Measurements from ENCODE around the gene C1QTNF7.

The C1QTNF7 gene

GRCh38 chr4:15457406-15458201 lies 29.8 kb downstream of the C1QTNF7 start:
- peak; percentile 48 for DNase-seq (ENCODE audit: low spot score)

GRCh38 chr4:15458616-15459015 lies 30.8 kb downstream of the C1QTNF7 start:
- no peak for DNase-seq (ENCODE audit: low spot score)

- no peak for DNase-seq (ENCODE audit: low spot score)
These were observed 31.9 kb downstream of the C1QTNF7 start for GRCh38 chr4:15459706-15460105.

- no peak for DNase-seq (ENCODE audit: low spot score)
These were observed 38.8 kb downstream of the C1QTNF7 start for GRCh38 chr4:15466596-15466995.

GRCh38 chr4:15469402-15470127 lies 41.7 kb downstream of the C1QTNF7 start, which contains the start of gene CC2D2A:
Gene CC2D2A, plus strand, starts transcription at chr4:15469882. Its CDS starts 6,051 bp downstream, at chr4:15475933.
- DNase-seq (ENCODE audit: low spot score) = no peak

DNA sequence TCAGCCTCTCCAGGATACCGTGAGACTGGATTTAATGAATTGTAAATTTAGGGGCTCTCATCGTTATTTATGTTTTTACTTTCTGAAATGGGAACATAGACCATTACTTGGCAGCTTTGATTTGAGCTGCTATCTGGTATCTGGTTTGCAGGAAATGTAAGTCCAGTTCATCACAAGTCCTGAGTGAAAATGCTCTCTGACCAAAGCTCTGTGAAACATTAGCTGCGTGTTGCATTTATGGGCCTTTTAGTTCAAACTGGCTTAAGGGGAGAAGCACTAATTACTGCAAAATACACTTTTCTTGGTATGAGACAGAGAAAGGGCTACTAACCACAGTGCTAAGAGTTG lies 42.3 kb downstream of the C1QTNF7 start:
- DNase-seq (ENCODE audit: low spot score) = no peak

- DNase-seq (ENCODE audit: low spot score) = no peak
These were observed 48.6 kb downstream of the C1QTNF7 start for GRCh38 chr4:15476396-15476795.

- no peak for DNase-seq (ENCODE audit: low spot score)
These were observed 50.9 kb downstream of the C1QTNF7 start for GRCh38 chr4:15478724-15479088.

DNA sequence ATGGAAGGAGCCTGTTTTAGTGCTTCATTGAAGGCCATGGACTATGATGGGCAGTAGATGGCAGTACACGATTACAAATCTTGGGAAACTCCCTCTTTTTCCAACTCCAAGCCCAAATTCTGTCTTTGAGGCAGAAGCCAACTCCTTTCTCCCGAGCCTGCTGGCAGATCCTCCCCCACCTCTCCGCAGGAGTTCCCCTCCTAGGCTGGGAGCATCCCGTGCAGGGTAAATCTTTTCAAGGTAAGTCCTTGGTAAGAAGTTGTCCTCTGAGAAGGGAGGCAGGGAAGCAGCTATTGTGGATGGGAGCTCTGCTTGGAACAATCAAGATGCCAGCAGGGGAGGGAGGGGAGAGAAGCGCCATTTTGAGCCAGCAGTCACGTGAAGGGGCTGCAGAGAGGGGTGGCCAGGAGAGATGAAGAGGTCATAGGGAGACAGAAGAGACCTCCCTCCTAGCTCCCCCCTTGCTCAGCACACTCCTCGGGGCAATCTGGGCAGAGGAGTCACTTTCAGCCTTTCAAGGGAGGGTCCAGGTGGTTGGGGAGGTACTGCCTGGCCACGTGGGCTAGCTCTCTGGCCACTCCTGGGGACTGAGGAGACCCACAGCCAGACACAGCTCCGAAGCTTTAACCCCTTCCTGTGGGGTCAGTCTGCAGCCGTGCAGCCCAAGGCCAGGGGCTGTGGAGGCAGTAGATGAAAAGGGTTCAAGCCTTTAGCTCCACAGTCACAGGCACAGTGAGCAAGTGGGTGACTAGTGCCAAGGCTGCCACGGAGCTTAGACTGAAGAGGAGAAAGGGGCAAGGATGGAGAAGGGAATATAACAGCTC lies 51.5 kb downstream of the C1QTNF7 start:
- DNase-seq (ENCODE audit: low spot score) = no peak

- no peak for DNase-seq (ENCODE audit: low spot score)
These were observed 52.0 kb downstream of the C1QTNF7 start for GRCh38 chr4:15479913-15480185.

GRCh38 chr4:15481961-15482745 lies 54.3 kb downstream of the C1QTNF7 start:
- no peak for DNase-seq (ENCODE audit: low spot score)

GRCh38 chr4:15482842-15483241 lies 55.0 kb downstream of the C1QTNF7 start:
- DNase-seq (ENCODE audit: low spot score) = no peak

- no peak for DNase-seq (ENCODE audit: low spot score)
These were observed 60.3 kb downstream of the C1QTNF7 start for GRCh38 chr4:15488136-15488535.

DNA sequence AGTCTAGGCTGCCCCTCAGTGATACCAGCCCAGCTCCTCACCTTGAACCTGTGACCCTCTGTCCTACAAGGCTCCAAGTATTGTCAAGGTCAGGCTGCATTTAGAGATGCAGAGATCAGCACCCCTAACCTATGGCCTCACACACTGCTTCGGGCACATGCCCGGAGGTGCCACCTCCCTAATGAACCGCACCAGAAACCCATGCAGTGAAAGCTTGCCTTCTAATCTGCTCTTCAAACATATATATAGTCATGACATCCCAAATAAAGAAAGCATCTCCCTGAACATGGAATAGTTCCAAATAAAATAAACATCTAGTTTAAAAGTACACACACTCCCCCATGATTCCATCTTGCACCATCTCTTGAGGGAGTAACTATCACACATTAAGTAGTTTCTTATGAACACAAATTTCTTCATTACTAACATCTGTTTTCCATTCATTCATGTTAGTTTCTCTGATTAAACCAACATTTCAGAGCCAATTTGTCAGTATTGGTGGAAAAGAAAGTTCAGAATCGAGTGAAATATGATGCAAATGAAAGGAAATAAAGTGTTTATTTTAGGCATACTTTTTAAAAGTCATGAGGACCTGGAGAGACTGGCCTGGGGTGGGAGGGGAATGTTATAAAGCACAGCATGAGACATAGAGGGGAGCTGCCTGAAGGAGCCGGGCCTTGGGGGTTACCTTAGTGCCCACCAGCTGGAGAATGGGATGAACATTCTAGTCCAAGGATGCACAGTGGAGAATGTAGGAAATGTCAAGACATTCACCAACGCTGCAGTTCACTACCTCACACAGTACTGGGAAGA lies 61.0 kb downstream of the C1QTNF7 start:
- DNase-seq (ENCODE audit: low spot score) = no peak

GRCh38 chr4:15489551-15489950 lies 61.7 kb downstream of the C1QTNF7 start:
- DNase-seq (ENCODE audit: low spot score) = no peak

DNA sequence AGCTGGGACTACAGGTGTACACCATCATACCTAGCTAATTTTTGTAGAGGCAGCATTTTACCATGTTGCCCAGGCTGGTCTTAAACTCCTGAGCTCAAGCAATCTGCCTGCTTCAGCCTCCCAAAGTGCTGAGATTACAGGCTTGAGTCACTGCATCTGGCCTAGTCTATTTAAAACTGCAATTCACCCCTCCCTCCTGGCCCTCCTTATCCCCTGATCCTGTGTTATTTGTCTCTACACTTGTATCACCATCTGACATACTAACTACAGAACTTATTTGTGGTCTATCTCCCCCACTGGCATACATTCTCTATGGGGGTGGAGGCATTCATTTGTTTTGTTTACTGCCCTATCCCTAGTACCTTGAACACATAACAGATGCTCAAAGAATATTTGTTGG lies 65.6 kb downstream of the C1QTNF7 start:
- no peak for DNase-seq (ENCODE audit: low spot score)

DNA sequence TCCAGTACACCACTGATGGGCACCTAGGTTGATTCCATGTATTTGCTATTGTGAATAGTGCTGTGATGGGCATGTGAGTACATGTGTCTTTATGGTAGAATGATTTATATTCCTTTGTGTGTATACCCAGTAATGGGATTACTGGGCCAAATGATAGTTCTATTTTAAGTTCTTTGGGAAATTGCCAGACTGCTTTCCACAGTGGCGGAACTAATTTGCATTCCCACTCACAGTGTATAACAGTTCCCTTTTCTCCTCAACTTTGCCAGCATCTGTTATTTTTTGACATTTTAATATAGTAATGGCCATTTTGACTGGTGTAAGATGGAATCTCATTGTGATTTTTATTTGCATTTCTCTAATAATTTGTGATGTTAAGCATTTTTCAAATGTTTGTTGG lies 67.8 kb downstream of the C1QTNF7 start:
- no peak for DNase-seq (ENCODE audit: low spot score)

Measured in activated CD4-positive, alpha-beta T cell treated with anti-CD3 and anti-CD28 coated beads, Interleukin-2, Interleukin-4, amounts not matched to agents 100 ng/mL and 50 ng/mL, durations not matched to agents 16 hours and 8 hours (primary cell).